GM23338 (cell line): Measurements from ENCODE around the gene PECR. TPM values are rescaled to one million over a fixed set of nuclear protein-coding genes. Genes with fewer than 3 reads are reported as not detected.

ENCODE experiments used
- ATAC-seq: fragments of 200-7000 bp; cut with Tn5 transposase; 3 replicates; pipeline ENCODE4 v1.9.1; 2020
- DNase-seq: peaks from one replicate; pipeline ENCODE4 v3.0.0-alpha.2; 2015; ENCODE audit warnings: low spot score
- H2AFZ ChIP-seq: fragments of 200-600 bp; sonication (generic); 2 replicates; pipeline ENCODE4 v1.8.0; 2016; ENCODE audit warnings: antibody characterized with exemption, mild to moderate bottlenecking, moderate library complexity
- H3F3A ChIP-seq: fragments of 200-600 bp; sonication (generic); replicated peaks from 2 replicates; pipeline ENCODE4 v1.8.0; 2017; ENCODE audit warnings: antibody characterized with exemption, mixed run types, low read depth
- H3K27ac ChIP-seq: fragments of 200-600 bp; sonication (generic); 2 replicates; pipeline ENCODE4 v1.6.1; 2016; ENCODE audit warnings: low read depth
- H3K27me3 ChIP-seq: fragments of 200-600 bp; sonication (generic); 2 replicates; pipeline ENCODE4 v1.8.0; 2016; ENCODE audit warnings: mild to moderate bottlenecking, mixed run types, moderate library complexity; ENCODE audit not compliant: insufficient read depth
- H3K36me3 ChIP-seq: fragments of 200-600 bp; sonication (generic); 2 replicates; pipeline ENCODE4 v1.8.0; 2016; ENCODE audit warnings: mild to moderate bottlenecking; ENCODE audit not compliant: insufficient read depth
- H3K4me1 ChIP-seq: fragments of 200-600 bp; sonication (generic); 2 replicates; pipeline ENCODE4 v1.8.0; 2016; ENCODE audit warnings: mild to moderate bottlenecking, moderate library complexity; ENCODE audit not compliant: insufficient read depth
- H3K4me2 ChIP-seq: fragments of 200-600 bp; sonication (generic); 2 replicates; pipeline ENCODE4 v1.7.1; 2017; ENCODE audit warnings: mixed run types
- H3K4me3 ChIP-seq: fragments of 200-600 bp; sonication (generic); 2 replicates; pipeline ENCODE4 v1.6.1; 2016; ENCODE audit warnings: mixed run types
- H3K79me2 ChIP-seq: fragments of 200-600 bp; sonication (generic); replicated peaks from 2 replicates; pipeline ENCODE4 v1.8.0; 2017; ENCODE audit warnings: mild to moderate bottlenecking; ENCODE audit not compliant: insufficient read depth
- H3K9me2 ChIP-seq: fragments of 200-600 bp; sonication (generic); 2 replicates; pipeline ENCODE4 v1.8.0; 2017; ENCODE audit not compliant: insufficient read depth
- H4K20me1 ChIP-seq: fragments of 200-600 bp; sonication (generic); replicated peaks from 2 replicates; pipeline ENCODE4 v1.8.0; 2017; ENCODE audit warnings: mild to moderate bottlenecking; ENCODE audit not compliant: insufficient read depth
- H3K27ac Mint-ChIP-seq: 2 replicates; pipeline ENCODE4 v1.8.0; 2020; ENCODE audit warnings: inconsistent platforms, mild to moderate bottlenecking, moderate library complexity, mixed read lengths
- H3K27me3 Mint-ChIP-seq: 3 replicates; pipeline ENCODE4 v1.8.0; 2022; ENCODE audit warnings: low read depth, mild to moderate bottlenecking, moderate library complexity, mixed read lengths, inconsistent platforms; ENCODE audit not compliant: insufficient read depth, poor library complexity
- H3K36me3 Mint-ChIP-seq: 3 replicates; pipeline ENCODE4 v1.8.0; 2021; ENCODE audit warnings: low read depth, mild to moderate bottlenecking, inconsistent platforms, moderate library complexity, mixed read lengths
- H3K4me1 Mint-ChIP-seq: 3 replicates; pipeline ENCODE4 v1.8.0; 2020; ENCODE audit warnings: mild to moderate bottlenecking, inconsistent platforms, mixed read lengths
- H3K4me3 Mint-ChIP-seq: 3 replicates; pipeline ENCODE4 v1.8.0; 2021; ENCODE audit warnings: moderate library complexity, mild to moderate bottlenecking, inconsistent platforms, mixed read lengths
- H3K9me3 Mint-ChIP-seq: 3 replicates; pipeline ENCODE4 v1.8.0; 2020; ENCODE audit warnings: moderate library complexity, mild to moderate bottlenecking, inconsistent platforms, mixed read lengths
- CREB1 ChIP-seq: fragments of 250-450 bp; sonication (Bioruptor Pico); IDR thresholded peaks from 2 replicates; pipeline ENCODE4 v1.5.0; 2020; ENCODE audit warnings: low read depth, mild to moderate bottlenecking, moderate library complexity
- EZH2 ChIP-seq: fragments of 200-600 bp; sonication (generic); IDR thresholded peaks from one replicate; pipeline ENCODE4 v1.8.0; 2017; ENCODE audit warnings: antibody characterized with exemption, mild to moderate bottlenecking, low read depth; ENCODE audit not compliant: unreplicated experiment
- JUNB ChIP-seq: IDR thresholded peaks from one replicate; pipeline ENCODE4 v1.6.1; 2016; ENCODE audit warnings: antibody characterized with exemption; ENCODE audit not compliant: unreplicated experiment
- NANOG ChIP-seq: IDR thresholded peaks from 2 replicates; pipeline ENCODE4 v1.6.1; 2016; ENCODE audit warnings: antibody characterized with exemption, borderline replicate concordance
- POLR2AphosphoS5 ChIP-seq: IDR thresholded peaks from 2 replicates; pipeline ENCODE4 v1.6.1; 2016; ENCODE audit warnings: antibody characterized with exemption, low read depth
- STAT1 ChIP-seq: IDR thresholded peaks from one replicate; pipeline ENCODE4 v1.6.1; 2016; ENCODE audit warnings: antibody characterized with exemption; ENCODE audit not compliant: unreplicated experiment
- ZNF331 ChIP-seq: fragments of 250-450 bp; sonication (Bioruptor Pico); IDR thresholded peaks from 2 replicates; pipeline ENCODE4 v1.5.0; 2020; ENCODE audit warnings: low read depth, mild to moderate bottlenecking, moderate library complexity
- polyA plus RNA-seq: library from polyadenylated mRNA; unstranded; fragments of >200 nt; fragmentation: Nextera tagmentation; extraction: Ambion mirVana; gene quantifications from 2 replicates; pipeline ENCODE4 v1.2.1, GENCODE V29; 2016
- total RNA-seq: library from RNA; depleted of rRNA; stranded (reverse); fragments of >200 nt; shearing (Covaris generic); gene quantifications from 2 replicates; pipeline ENCODE4 v1.2.3, GENCODE V29; 2014
- TF ChIP-seq, protein P1 (sequence below): IDR thresholded peaks from 2 replicates; pipeline ENCODE4 v1.6.1; 2016; ENCODE audit warnings: antibody characterized with exemption
- TF ChIP-seq, protein P2 (sequence below): fragments of 250-450 bp; sonication (Bioruptor Pico); IDR thresholded peaks from 2 replicates; pipeline ENCODE4 v1.5.0; 2020; ENCODE audit warnings: mild to moderate bottlenecking, moderate library complexity
- TF ChIP-seq, protein P3 (sequence below), 2 experiments: fragments of 200-600 bp in 1 of 2; sonication (generic) in 1 of 2; conservative IDR thresholded peaks; 2 replicates each; pipeline versions ENCODE4 v1.5.1 to v1.6.1; 2016 to 2017; ENCODE audit warnings: antibody characterized with exemption in 2 of 2, low read depth in 2 of 2, mild to moderate bottlenecking in 2 of 2, moderate library complexity in 1 of 2

Gene PECR
- total and polyA plus RNA-seq, 2 experiments from 2014 or later = 12.1 to 15.5 TPM

DNA sequence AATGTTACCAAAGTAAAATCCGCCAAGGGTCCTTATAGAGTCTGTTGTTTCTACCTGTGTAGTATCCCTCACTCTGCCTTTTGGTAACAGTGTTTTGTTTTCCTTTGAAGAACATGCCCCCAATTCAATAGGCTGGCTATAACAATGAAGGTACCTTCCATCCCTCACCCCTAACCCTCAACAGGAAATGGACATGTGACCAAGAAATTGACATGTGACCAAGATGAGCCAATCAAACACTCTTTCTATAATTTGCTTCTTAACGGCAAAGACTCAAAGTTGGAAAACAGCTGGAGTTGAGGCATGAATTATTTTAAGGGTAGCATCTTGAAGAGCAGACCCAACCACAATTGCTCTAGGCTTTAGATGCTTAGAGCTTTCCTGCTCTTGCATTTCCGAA lies 62.9 kb downstream of the PECR start:
- Histone ChIP-seq H3K27me3 (no peaks in the 10 kb centered on the region), H2AFZ (no peak overlapping the region), H3F3A (no peaks in the 10 kb centered on the region), H3K79me2 (no peaks in the 10 kb centered on the region), H4K20me1 (no peaks in the 10 kb centered on the region), H3K36me3 (no peaks in the 10 kb centered on the region), H3K4me2 (no peak overlapping the region), H3K4me3 (no peak overlapping the region), H3K9me2 (peaks cover 5% of the 10 kb centered on the region; the same call in 1 of the 2 replicates), H3K27ac (no peak overlapping the region), H3K4me1 (peaks cover 5% of the 10 kb centered on the region)
- H3K4me3 Mint-ChIP-seq = no peak overlapping the region
- H3K36me3 Mint-ChIP-seq = no peaks in the 10 kb centered on the region; the same call in 2 of the 3 replicates
- no peak overlapping the region for H3K27ac Mint-ChIP-seq
- H3K27me3 Mint-ChIP-seq = peaks cover 6% of the 10 kb centered on the region
- no peaks in the 10 kb centered on the region for H3K9me3 Mint-ChIP-seq
- TF ChIP-seq NANOG (no peak), POLR2AphosphoS5 (no peak), STAT1 (no peak), CREB1 (no peak), EZH2 (no peak), JUNB (no peak), ZNF331 (CRISPR knock-in tag) (no peak)
- TF ChIP-seq, protein P1, sequence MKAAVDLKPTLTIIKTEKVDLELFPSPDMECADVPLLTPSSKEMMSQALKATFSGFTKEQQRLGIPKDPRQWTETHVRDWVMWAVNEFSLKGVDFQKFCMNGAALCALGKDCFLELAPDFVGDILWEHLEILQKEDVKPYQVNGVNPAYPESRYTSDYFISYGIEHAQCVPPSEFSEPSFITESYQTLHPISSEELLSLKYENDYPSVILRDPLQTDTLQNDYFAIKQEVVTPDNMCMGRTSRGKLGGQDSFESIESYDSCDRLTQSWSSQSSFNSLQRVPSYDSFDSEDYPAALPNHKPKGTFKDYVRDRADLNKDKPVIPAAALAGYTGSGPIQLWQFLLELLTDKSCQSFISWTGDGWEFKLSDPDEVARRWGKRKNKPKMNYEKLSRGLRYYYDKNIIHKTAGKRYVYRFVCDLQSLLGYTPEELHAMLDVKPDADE = no peak
- TF ChIP-seq, protein P2, sequence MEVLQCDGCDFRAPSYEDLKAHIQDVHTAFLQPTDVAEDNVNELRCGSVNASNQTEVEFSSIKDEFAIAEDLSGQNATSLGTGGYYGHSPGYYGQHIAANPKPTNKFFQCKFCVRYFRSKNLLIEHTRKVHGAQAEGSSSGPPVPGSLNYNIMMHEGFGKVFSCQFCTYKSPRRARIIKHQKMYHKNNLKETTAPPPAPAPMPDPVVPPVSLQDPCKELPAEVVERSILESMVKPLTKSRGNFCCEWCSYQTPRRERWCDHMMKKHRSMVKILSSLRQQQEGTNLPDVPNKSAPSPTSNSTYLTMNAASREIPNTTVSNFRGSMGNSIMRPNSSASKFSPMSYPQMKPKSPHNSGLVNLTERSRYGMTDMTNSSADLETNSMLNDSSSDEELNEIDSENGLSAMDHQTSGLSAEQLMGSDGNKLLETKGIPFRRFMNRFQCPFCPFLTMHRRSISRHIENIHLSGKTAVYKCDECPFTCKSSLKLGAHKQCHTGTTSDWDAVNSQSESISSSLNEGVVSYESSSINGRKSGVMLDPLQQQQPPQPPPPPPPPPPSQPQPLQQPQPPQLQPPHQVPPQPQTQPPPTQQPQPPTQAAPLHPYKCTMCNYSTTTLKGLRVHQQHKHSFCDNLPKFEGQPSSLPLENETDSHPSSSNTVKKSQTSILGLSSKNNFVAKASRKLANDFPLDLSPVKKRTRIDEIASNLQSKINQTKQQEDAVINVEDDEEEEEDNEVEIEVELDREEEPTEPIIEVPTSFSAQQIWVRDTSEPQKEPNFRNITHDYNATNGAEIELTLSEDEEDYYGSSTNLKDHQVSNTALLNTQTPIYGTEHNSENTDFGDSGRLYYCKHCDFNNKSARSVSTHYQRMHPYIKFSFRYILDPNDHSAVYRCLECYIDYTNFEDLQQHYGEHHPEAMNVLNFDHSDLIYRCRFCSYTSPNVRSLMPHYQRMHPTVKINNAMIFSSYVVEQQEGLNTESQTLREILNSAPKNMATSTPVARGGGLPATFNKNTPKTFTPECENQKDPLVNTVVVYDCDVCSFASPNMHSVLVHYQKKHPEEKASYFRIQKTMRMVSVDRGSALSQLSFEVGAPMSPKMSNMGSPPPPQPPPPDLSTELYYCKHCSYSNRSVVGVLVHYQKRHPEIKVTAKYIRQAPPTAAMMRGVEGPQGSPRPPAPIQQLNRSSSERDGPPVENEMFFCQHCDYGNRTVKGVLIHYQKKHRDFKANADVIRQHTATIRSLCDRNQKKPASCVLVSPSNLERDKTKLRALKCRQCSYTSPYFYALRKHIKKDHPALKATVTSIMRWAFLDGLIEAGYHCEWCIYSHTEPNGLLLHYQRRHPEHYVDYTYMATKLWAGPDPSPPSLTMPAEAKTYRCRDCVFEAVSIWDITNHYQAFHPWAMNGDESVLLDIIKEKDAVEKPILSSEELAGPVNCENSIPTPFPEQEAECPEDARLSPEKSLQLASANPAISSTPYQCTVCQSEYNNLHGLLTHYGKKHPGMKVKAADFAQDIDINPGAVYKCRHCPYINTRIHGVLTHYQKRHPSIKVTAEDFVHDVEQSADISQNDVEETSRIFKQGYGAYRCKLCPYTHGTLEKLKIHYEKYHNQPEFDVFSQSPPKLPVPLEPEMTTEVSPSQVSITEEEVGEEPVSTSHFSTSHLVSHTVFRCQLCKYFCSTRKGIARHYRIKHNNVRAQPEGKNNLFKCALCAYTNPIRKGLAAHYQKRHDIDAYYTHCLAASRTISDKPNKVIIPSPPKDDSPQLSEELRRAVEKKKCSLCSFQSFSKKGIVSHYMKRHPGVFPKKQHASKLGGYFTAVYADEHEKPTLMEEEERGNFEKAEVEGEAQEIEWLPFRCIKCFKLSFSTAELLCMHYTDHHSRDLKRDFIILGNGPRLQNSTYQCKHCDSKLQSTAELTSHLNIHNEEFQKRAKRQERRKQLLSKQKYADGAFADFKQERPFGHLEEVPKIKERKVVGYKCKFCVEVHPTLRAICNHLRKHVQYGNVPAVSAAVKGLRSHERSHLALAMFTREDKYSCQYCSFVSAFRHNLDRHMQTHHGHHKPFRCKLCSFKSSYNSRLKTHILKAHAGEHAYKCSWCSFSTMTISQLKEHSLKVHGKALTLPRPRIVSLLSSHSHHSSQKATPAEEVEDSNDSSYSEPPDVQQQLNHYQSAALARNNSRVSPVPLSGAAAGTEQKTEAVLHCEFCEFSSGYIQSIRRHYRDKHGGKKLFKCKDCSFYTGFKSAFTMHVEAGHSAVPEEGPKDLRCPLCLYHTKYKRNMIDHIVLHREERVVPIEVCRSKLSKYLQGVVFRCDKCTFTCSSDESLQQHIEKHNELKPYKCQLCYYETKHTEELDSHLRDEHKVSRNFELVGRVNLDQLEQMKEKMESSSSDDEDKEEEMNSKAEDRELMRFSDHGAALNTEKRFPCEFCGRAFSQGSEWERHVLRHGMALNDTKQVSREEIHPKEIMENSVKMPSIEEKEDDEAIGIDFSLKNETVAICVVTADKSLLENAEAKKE (CRISPR knock-in tag) = no peak
- TF ChIP-seq, protein P3, sequence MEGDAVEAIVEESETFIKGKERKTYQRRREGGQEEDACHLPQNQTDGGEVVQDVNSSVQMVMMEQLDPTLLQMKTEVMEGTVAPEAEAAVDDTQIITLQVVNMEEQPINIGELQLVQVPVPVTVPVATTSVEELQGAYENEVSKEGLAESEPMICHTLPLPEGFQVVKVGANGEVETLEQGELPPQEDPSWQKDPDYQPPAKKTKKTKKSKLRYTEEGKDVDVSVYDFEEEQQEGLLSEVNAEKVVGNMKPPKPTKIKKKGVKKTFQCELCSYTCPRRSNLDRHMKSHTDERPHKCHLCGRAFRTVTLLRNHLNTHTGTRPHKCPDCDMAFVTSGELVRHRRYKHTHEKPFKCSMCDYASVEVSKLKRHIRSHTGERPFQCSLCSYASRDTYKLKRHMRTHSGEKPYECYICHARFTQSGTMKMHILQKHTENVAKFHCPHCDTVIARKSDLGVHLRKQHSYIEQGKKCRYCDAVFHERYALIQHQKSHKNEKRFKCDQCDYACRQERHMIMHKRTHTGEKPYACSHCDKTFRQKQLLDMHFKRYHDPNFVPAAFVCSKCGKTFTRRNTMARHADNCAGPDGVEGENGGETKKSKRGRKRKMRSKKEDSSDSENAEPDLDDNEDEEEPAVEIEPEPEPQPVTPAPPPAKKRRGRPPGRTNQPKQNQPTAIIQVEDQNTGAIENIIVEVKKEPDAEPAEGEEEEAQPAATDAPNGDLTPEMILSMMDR (conservative IDR thresholded peaks at IDR 0.05; ENCODE audit: low read depth in 2 of 2) = no peak
- peaks cover 8% of the 10 kb centered on the region; the same call in 2 of the 3 replicates for H3K4me1 Mint-ChIP-seq
- no peak for DNase-seq
- no peak for ATAC-seq
